Body of pancreas (tissue), 4 donors: ENCODE results near the gene WNT3.

Experiments used
- POLR2A ChIP-seq, 3 donors: fragments of 450-650 bp; IDR thresholded peaks; one replicate each; pipeline ENCODE4 v1.6.1; 2016; ENCODE audit warnings: antibody characterized with exemption in 3 of 3, mild to moderate bottlenecking in 2 of 3
- TF ChIP-seq, protein P1 (sequence below), 7 experiments: fragments of 450-650 bp in 4 of 7; fragments of 200-600 bp in 3 of 7; sonication (generic) in 3 of 7; IDR thresholded peaks; one replicate each; pipeline ENCODE4 v1.5.1; 2016 to 2019; ENCODE audit warnings: antibody characterized with exemption in 7 of 7

DNA sequence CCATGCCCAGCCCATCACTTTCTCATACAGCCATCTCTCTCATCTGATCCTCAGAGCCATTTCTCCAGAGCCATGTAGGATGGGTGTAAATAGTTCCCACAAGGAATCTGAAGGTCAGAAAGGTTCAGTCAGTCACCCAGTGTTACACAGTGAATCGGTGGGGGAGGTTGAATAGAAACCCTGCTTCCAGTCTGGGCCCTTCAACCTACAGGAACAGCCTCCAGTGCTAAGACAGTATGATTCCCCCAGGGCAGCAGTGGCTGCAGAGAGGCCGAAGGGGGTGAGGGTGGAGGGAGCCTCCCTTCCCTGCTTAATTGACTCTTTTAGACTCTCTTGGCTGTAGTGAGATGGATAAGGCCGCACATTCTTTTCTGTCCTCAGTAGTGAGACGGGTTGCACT lies 36.5 kb upstream of the WNT3 start:
- TF ChIP-seq, protein P1, sequence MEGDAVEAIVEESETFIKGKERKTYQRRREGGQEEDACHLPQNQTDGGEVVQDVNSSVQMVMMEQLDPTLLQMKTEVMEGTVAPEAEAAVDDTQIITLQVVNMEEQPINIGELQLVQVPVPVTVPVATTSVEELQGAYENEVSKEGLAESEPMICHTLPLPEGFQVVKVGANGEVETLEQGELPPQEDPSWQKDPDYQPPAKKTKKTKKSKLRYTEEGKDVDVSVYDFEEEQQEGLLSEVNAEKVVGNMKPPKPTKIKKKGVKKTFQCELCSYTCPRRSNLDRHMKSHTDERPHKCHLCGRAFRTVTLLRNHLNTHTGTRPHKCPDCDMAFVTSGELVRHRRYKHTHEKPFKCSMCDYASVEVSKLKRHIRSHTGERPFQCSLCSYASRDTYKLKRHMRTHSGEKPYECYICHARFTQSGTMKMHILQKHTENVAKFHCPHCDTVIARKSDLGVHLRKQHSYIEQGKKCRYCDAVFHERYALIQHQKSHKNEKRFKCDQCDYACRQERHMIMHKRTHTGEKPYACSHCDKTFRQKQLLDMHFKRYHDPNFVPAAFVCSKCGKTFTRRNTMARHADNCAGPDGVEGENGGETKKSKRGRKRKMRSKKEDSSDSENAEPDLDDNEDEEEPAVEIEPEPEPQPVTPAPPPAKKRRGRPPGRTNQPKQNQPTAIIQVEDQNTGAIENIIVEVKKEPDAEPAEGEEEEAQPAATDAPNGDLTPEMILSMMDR (IDR thresholded peaks at IDR 0.05) = no peak
- TF ChIP-seq POLR2A (IDR thresholded peaks at IDR 0.05) = no peak
